AG08395 (cell line): ENCODE results near the gene VSIG10L2.
"Not testable (repeated sequence)": the region's sequence is repeated elsewhere in the genome, so short reads cannot be mapped to it uniquely, and the experiment has no call there.

Experiments used
- DNase-seq: peaks from one replicate; pipeline ENCODE4 v3.0.0; 2012; ENCODE audit warnings: mixed read lengths, low spot score

VSIG10L2 gene

GRCh38 chr11:125967515-125967914 lies 21.7 kb downstream of the VSIG10L2 start:
- DNase-seq = no peak

- no peak for DNase-seq
Observed at GRCh38 chr11:125968354-125968753, 22.5 kb downstream of the VSIG10L2 start.

- DNase-seq = no peak
Observed at GRCh38 chr11:125971618-125972017, 25.8 kb downstream of the VSIG10L2 start.

- DNase-seq = no peak
Observed at GRCh38 chr11:125974284-125974683, 28.4 kb downstream of the VSIG10L2 start.

- no peak for DNase-seq
Observed at GRCh38 chr11:125975634-125976033, 29.8 kb downstream of the VSIG10L2 start.

GRCh38 chr11:125976156-125976555 lies 30.3 kb downstream of the VSIG10L2 start:
- no peak for DNase-seq

- no peak for DNase-seq
Observed at GRCh38 chr11:125977333-125977732, 31.5 kb downstream of the VSIG10L2 start.

GRCh38 chr11:125978181-125978716 lies 32.4 kb downstream of the VSIG10L2 start:
- no peak for DNase-seq

GRCh38 chr11:125978778-125979407 lies 33.0 kb downstream of the VSIG10L2 start:
- DNase-seq = no peak

GRCh38 chr11:125979511-125979910 lies 33.7 kb downstream of the VSIG10L2 start:
- no peak for DNase-seq

- no peak for DNase-seq
Observed at GRCh38 chr11:125980436-125980835, 34.6 kb downstream of the VSIG10L2 start.

- DNase-seq = no peak
Observed at GRCh38 chr11:125982348-125982730, 36.5 kb downstream of the VSIG10L2 start.

GRCh38 chr11:125985956-125986355 lies 40.1 kb downstream of the VSIG10L2 start:
- DNase-seq = not testable (repeated sequence)

- DNase-seq = no peak
Observed at GRCh38 chr11:125987066-125987641, 41.3 kb downstream of the VSIG10L2 start.

- peak; percentile 65 for DNase-seq
Observed at GRCh38 chr11:125990244-125990643, 44.4 kb downstream of the VSIG10L2 start.

- no peak for DNase-seq
Observed at GRCh38 chr11:125992893-125993292, 47.0 kb downstream of the VSIG10L2 start.

GRCh38 chr11:125994509-125994908 lies 48.7 kb downstream of the VSIG10L2 start:
- DNase-seq = no peak

- DNase-seq = no peak
Observed at GRCh38 chr11:125995313-125995712, 49.5 kb downstream of the VSIG10L2 start.

- DNase-seq = no peak
Observed at GRCh38 chr11:125998267-125998666, 52.4 kb downstream of the VSIG10L2 start.

GRCh38 chr11:125999234-125999880 lies 53.5 kb downstream of the VSIG10L2 start:
- DNase-seq = peak; percentile 6

- no peak for DNase-seq
Observed at GRCh38 chr11:126002181-126002580, 56.3 kb downstream of the VSIG10L2 start.
